ES-I3 (cell line): ENCODE data around the gene RBFA.

Experiments used
- H3K36me3 ChIP-seq: 2 replicates; pipeline ENCODE4 v1.6.1; 2013; ENCODE audit warnings: mild to moderate bottlenecking, low read length, control low read depth, moderate library complexity; ENCODE audit not compliant: insufficient read depth
- H3K4me1 ChIP-seq: 2 replicates; pipeline ENCODE4 v1.6.1; 2013; ENCODE audit warnings: mild to moderate bottlenecking, control low read depth, low read length; ENCODE audit not compliant: insufficient read depth
- H3K9ac ChIP-seq: 2 replicates; pipeline ENCODE4 v1.6.1; 2013; ENCODE audit warnings: low read depth, mild to moderate bottlenecking, low read length, moderate library complexity
- H3K9me3 ChIP-seq: 2 replicates; pipeline ENCODE4 v1.6.1; 2013; ENCODE audit warnings: mild to moderate bottlenecking, low read length, moderate library complexity; ENCODE audit not compliant: control insufficient read depth, insufficient read depth

RBFA gene

GRCh38 chr18:80068571-80069272 lies 34.5 kb downstream of the RBFA start:
- Histone ChIP-seq H3K4me1 (no peaks in the 10 kb centered on the region), H3K9ac (no peak overlapping the region), H3K9me3 (no peaks in the 10 kb centered on the region), H3K36me3 (no peaks in the 10 kb centered on the region)

GRCh38 chr18:80070825-80071224 lies 36.6 kb downstream of the RBFA start:
- H3K36me3 ChIP-seq, result no peaks in the 10 kb centered on the region
- H3K9me3 ChIP-seq, result no peaks in the 10 kb centered on the region
- H3K4me1 ChIP-seq, result no peaks in the 10 kb centered on the region
- H3K9ac ChIP-seq, result no peak overlapping the region

- no peaks in the 10 kb centered on the region for H3K9me3 ChIP-seq
- H3K4me1 ChIP-seq, result no peaks in the 10 kb centered on the region
- H3K36me3 ChIP-seq, result no peaks in the 10 kb centered on the region
- H3K9ac ChIP-seq, result no peak overlapping the region
These were observed 39.9 kb downstream of the RBFA start for GRCh38 chr18:80074183-80074582.

- H3K36me3 ChIP-seq, result no peaks in the 10 kb centered on the region
- no peak overlapping the region for H3K9ac ChIP-seq
- no peaks in the 10 kb centered on the region for H3K4me1 ChIP-seq
- H3K9me3 ChIP-seq, result no peaks in the 10 kb centered on the region
These were observed 40.5 kb downstream of the RBFA start for GRCh38 chr18:80074697-80075096.

- no peaks in the 10 kb centered on the region for H3K36me3 ChIP-seq
- H3K4me1 ChIP-seq, result no peaks in the 10 kb centered on the region
- H3K9ac ChIP-seq, result no peak overlapping the region
These were observed 41.7 kb downstream of the RBFA start for GRCh38 chr18:80075940-80076339.

GRCh38 chr18:80076379-80076778 lies 42.1 kb downstream of the RBFA start:
- Histone ChIP-seq H3K9me3 (no peaks in the 10 kb centered on the region), H3K9ac (no peak overlapping the region), H3K4me1 (no peaks in the 10 kb centered on the region), H3K36me3 (no peaks in the 10 kb centered on the region)

More at GRCh38 chr18:80075940-80076339, 41.7 kb downstream of the RBFA start:
- no peaks in the 10 kb centered on the region for H3K9me3 ChIP-seq

- Histone ChIP-seq H3K9me3 (no peaks in the 10 kb centered on the region), H3K4me1 (no peaks in the 10 kb centered on the region), H3K9ac (no peak overlapping the region), H3K36me3 (no peaks in the 10 kb centered on the region)
These were observed 43.6 kb downstream of the RBFA start for GRCh38 chr18:80077873-80078272.
